WTC11 (cell line): ENCODE results near the gene PTPRN. TPM values are rescaled to one million over a fixed set of nuclear protein-coding genes. Genes with fewer than 3 reads are reported as not detected.
A peak's percentile ranks its signal among the peaks of the same experiment; 100 is the strongest.

Experiments used
- CBFB ChIP-seq: sonication (generic); formaldehyde crosslinking; IDR thresholded peaks from 2 replicates; pipeline ENCODE4 v1.8.1; 2022; ENCODE audit warnings: mild to moderate bottlenecking, low read depth, missing genetic modification reagents
- CDX4 ChIP-seq: fragments of 250-450 bp; sonication (Bioruptor Pico); IDR thresholded peaks from 2 replicates; pipeline ENCODE4 v1.9.0; 2021; ENCODE audit warnings: moderate library complexity, mild to moderate bottlenecking, inconsistent platforms, borderline replicate concordance
- CREB1 ChIP-seq: sonication (generic); formaldehyde crosslinking; IDR thresholded peaks from 2 replicates; pipeline ENCODE4 v1.8.0; 2023; ENCODE audit warnings: mild to moderate bottlenecking, missing genetic modification reagents
- CREM ChIP-seq: sonication (generic); formaldehyde crosslinking; IDR thresholded peaks from 2 replicates; pipeline ENCODE4 v1.8.1; 2022; ENCODE audit warnings: mild to moderate bottlenecking, missing genetic modification reagents, moderate library complexity
- E2F5 ChIP-seq: sonication (generic); formaldehyde crosslinking; IDR thresholded peaks from 2 replicates; pipeline ENCODE4 v1.8.1; 2022; ENCODE audit warnings: mild to moderate bottlenecking, moderate library complexity, missing genetic modification reagents
- ELF4 ChIP-seq: sonication (generic); formaldehyde crosslinking; IDR thresholded peaks from 2 replicates; pipeline ENCODE4 v1.8.1; 2022; ENCODE audit warnings: low read depth, mild to moderate bottlenecking, moderate library complexity, missing genetic modification reagents
- EMX1 ChIP-seq: fragments of 250-450 bp; sonication (Bioruptor Pico); IDR thresholded peaks from 2 replicates; pipeline ENCODE4 v1.8.0; 2021; ENCODE audit warnings: mild to moderate bottlenecking
- FOXJ3 ChIP-seq: sonication (generic); formaldehyde crosslinking; IDR thresholded peaks from 2 replicates; pipeline ENCODE4 v1.9.0; 2021; ENCODE audit warnings: missing genetic modification reagents, mild to moderate bottlenecking, borderline replicate concordance
- GABPB1 ChIP-seq: sonication (generic); formaldehyde crosslinking; IDR thresholded peaks from 2 replicates; pipeline ENCODE4 v1.8.1; 2023; ENCODE audit warnings: mild to moderate bottlenecking, missing genetic modification reagents
- GRHL2 ChIP-seq: fragments of 250-450 bp; sonication (Bioruptor Pico); IDR thresholded peaks from 2 replicates; pipeline ENCODE4 v1.8.0; 2022; ENCODE audit warnings: mild to moderate bottlenecking, moderate library complexity; ENCODE audit not compliant: insufficient replicate concordance, severe bottlenecking
- HMGA2 ChIP-seq: fragments of 250-450 bp; sonication (Bioruptor Pico); IDR thresholded peaks from 2 replicates; pipeline ENCODE4 v1.4.0; 2021; ENCODE audit warnings: mild to moderate bottlenecking, moderate library complexity
- IRF1 ChIP-seq: sonication (generic); formaldehyde crosslinking; IDR thresholded peaks from 2 replicates; pipeline ENCODE4 v1.8.0; 2023; ENCODE audit warnings: missing genetic modification reagents
- NFYB ChIP-seq: sonication (generic); formaldehyde crosslinking; conservative IDR thresholded peaks from 2 replicates; pipeline ENCODE4 v1.8.0; 2022; ENCODE audit warnings: low read depth, missing genetic modification reagents
- PRRX2 ChIP-seq: fragments of 250-450 bp; sonication (Bioruptor Pico); IDR thresholded peaks from 2 replicates; pipeline ENCODE4 v1.8.0; 2021; ENCODE audit warnings: mild to moderate bottlenecking
- RORB ChIP-seq: fragments of 250-450 bp; sonication (Bioruptor Pico); IDR thresholded peaks from 2 replicates; pipeline ENCODE4 v1.9.0; 2021; ENCODE audit warnings: mild to moderate bottlenecking
- SMAD3 ChIP-seq: sonication (generic); formaldehyde crosslinking; IDR thresholded peaks from 2 replicates; pipeline ENCODE4 v1.8.0; 2022; ENCODE audit warnings: missing genetic modification reagents, mild to moderate bottlenecking, borderline replicate concordance
- SP1 ChIP-seq: sonication (generic); formaldehyde crosslinking; conservative IDR thresholded peaks from 2 replicates; pipeline ENCODE4 v1.8.1; 2022; ENCODE audit warnings: missing genetic modification reagents
- STAT6 ChIP-seq: sonication (generic); formaldehyde crosslinking; conservative IDR thresholded peaks from 2 replicates; pipeline ENCODE4 v1.8.1; 2023; ENCODE audit warnings: mild to moderate bottlenecking, low read depth, missing genetic modification reagents, moderate library complexity
- TCF7 ChIP-seq: sonication (generic); formaldehyde crosslinking; IDR thresholded peaks from 2 replicates; pipeline ENCODE4 v1.8.0; 2022; ENCODE audit warnings: mild to moderate bottlenecking, low read depth, missing genetic modification reagents, moderate library complexity
- TEAD1 ChIP-seq: sonication (generic); formaldehyde crosslinking; IDR thresholded peaks from 2 replicates; pipeline ENCODE4 v1.8.0; 2022; ENCODE audit warnings: mild to moderate bottlenecking, missing genetic modification reagents
- TP53 ChIP-seq: sonication (generic); formaldehyde crosslinking; IDR thresholded peaks from 2 replicates; pipeline ENCODE4 v1.8.1; 2023; ENCODE audit warnings: mild to moderate bottlenecking, missing genetic modification reagents
- ZBTB21 ChIP-seq: sonication (generic); formaldehyde crosslinking; IDR thresholded peaks from 2 replicates; pipeline ENCODE4 v1.8.1; 2023; ENCODE audit warnings: mild to moderate bottlenecking, missing genetic modification reagents, borderline replicate concordance
- ZMAT4 ChIP-seq: fragments of 250-450 bp; sonication (Bioruptor Pico); IDR thresholded peaks from 2 replicates; pipeline ENCODE4 v1.9.0; 2021; ENCODE audit warnings: mild to moderate bottlenecking
- ZNF138 ChIP-seq: sonication (generic); formaldehyde crosslinking; conservative IDR thresholded peaks from 2 replicates; pipeline ENCODE4 v1.8.1; 2022; ENCODE audit warnings: mild to moderate bottlenecking, moderate library complexity, missing genetic modification reagents
- ZNF219 ChIP-seq: sonication (generic); formaldehyde crosslinking; IDR thresholded peaks from 2 replicates; pipeline ENCODE4 v1.8.0; 2023; ENCODE audit warnings: missing genetic modification reagents, mild to moderate bottlenecking, borderline replicate concordance
- ZNF263 ChIP-seq: sonication (generic); formaldehyde crosslinking; IDR thresholded peaks from 2 replicates; pipeline ENCODE4 v1.8.1; 2022; ENCODE audit warnings: low read depth, mild to moderate bottlenecking, moderate library complexity, missing genetic modification reagents
- ZNF281 ChIP-seq: sonication (generic); formaldehyde crosslinking; IDR thresholded peaks from 2 replicates; pipeline ENCODE4 v1.8.0; 2023; ENCODE audit warnings: mild to moderate bottlenecking, missing genetic modification reagents
- ZNF317 ChIP-seq: sonication (generic); formaldehyde crosslinking; IDR thresholded peaks from 2 replicates; pipeline ENCODE4 v1.8.1; 2023; ENCODE audit warnings: low read depth, mild to moderate bottlenecking, moderate library complexity, missing genetic modification reagents, borderline replicate concordance
- ZNF416 ChIP-seq: fragments of 250-450 bp; sonication (Bioruptor Pico); IDR thresholded peaks from 2 replicates; pipeline ENCODE4 v1.9.0; 2021; ENCODE audit warnings: mild to moderate bottlenecking, inconsistent platforms
- ZSCAN18 ChIP-seq: fragments of 250-450 bp; sonication (Bioruptor Pico); IDR thresholded peaks from 2 replicates; pipeline ENCODE4 v2.1.2; 2022; ENCODE audit warnings: mild to moderate bottlenecking, moderate library complexity
- total RNA-seq: library from RNA; stranded (reverse); gene quantifications from 3 replicates; pipeline ENCODE4 v1.2.3, GENCODE V29; 2021

PTPRN gene
- total RNA-seq, 1 experiment from 2014 or later = 3.8 TPM

- TF ChIP-seq ZSCAN18 (CRISPR knock-in tag) (no peak), EMX1 (no peak), CREB1 (peak; percentile 79), TEAD1 (CRISPR knock-in tag) (peak; percentile 96), ZNF416 (no peak), CBFB (CRISPR knock-in tag) (no peak), NFYB (CRISPR knock-in tag) (0 out of 2 replicates have a peak, but pooled peaks have one; percentile 27), TCF7 (peak; percentile 80; the same call in 1 of the 2 replicates), E2F5 (CRISPR knock-in tag) (peak; percentile 32; the same call in 1 of the 2 replicates), ZMAT4 (no peak), ZNF138 (CRISPR knock-in tag) (no peak), RORB (CRISPR knock-in tag) (no peak), CREM (CRISPR knock-in tag) (peak; percentile 32; the same call in 1 of the 2 replicates), SMAD3 (CRISPR knock-in tag) (peak; percentile 94), HMGA2 (CRISPR knock-in tag) (no peak), CDX4 (CRISPR knock-in tag) (no peak), IRF1 (no peak), ZNF219 (CRISPR knock-in tag) (peak; percentile 95; the same call in 1 of the 2 replicates), FOXJ3 (CRISPR knock-in tag) (no peak), ZNF281 (CRISPR knock-in tag) (peak; percentile 85; the same call in 1 of the 2 replicates), GRHL2 (no peak), ELF4 (peak; percentile 70; the same call in 1 of the 2 replicates), GABPB1 (peak; percentile 53; the same call in 1 of the 2 replicates), PRRX2 (CRISPR knock-in tag) (no peak), ZNF263 (CRISPR knock-in tag) (no peak), SP1 (peak; percentile 69), ZBTB21 (CRISPR knock-in tag) (peak; percentile 65; the same call in 1 of the 2 replicates), TP53 (CRISPR knock-in tag) (0 out of 2 replicates have a peak, but pooled peaks have one; percentile 88), ZNF317 (no peak), STAT6 (CRISPR knock-in tag) (no peak)
Observed at GRCh38 chr2:219331560-219332213, 22.5 kb upstream of the PTPRN start (continued).
